SK-N-SH treated with all-trans-retinoic acid at 6 μM for 48 hours (cell line): ENCODE results near the gene PTEN.

Source experiments
- ATAC-seq: fragments of 200-7000 bp; cut with Tn5 transposase; 3 replicates; pipeline ENCODE4 v1.9.1; 2020; ENCODE audit warnings: mild to moderate bottlenecking, moderate library complexity
- BACH2 ChIP-seq: fragments of 250-450 bp; sonication (Bioruptor Pico); IDR thresholded peaks from 2 replicates; pipeline ENCODE4 v1.9.0; 2021; ENCODE audit warnings: mild to moderate bottlenecking, borderline replicate concordance
- CSDC2 ChIP-seq: fragments of 250-450 bp; sonication (Bioruptor Pico); IDR thresholded peaks from 2 replicates; pipeline ENCODE4 v1.5.0; 2020; ENCODE audit warnings: mild to moderate bottlenecking, moderate library complexity
- ESRRG ChIP-seq: fragments of 250-450 bp; sonication (Bioruptor Pico); IDR thresholded peaks from 2 replicates; pipeline ENCODE4 v1.6.1; 2021; ENCODE audit warnings: mild to moderate bottlenecking
- GLIS3 ChIP-seq: fragments of 250-450 bp; sonication (Bioruptor Pico); IDR thresholded peaks from 2 replicates; pipeline ENCODE4 v1.5.0; 2020; ENCODE audit warnings: mild to moderate bottlenecking, moderate library complexity
- ISL1 ChIP-seq: fragments of 250-450 bp; sonication (Bioruptor Pico); IDR thresholded peaks from 2 replicates; pipeline ENCODE4 v2.1.2; 2022; ENCODE audit warnings: mild to moderate bottlenecking, moderate library complexity
- POU6F1 ChIP-seq: fragments of 250-450 bp; sonication (Bioruptor Pico); IDR thresholded peaks from 2 replicates; pipeline ENCODE4 v1.8.0; 2021; ENCODE audit warnings: low read depth, mild to moderate bottlenecking, moderate library complexity, borderline replicate concordance
- PPARA ChIP-seq: fragments of 250-450 bp; sonication (Bioruptor Pico); IDR thresholded peaks from 2 replicates; pipeline ENCODE4 v1.5.0; 2020; ENCODE audit warnings: mild to moderate bottlenecking, borderline replicate concordance
- RARB ChIP-seq: fragments of 250-450 bp; sonication (Bioruptor Pico); IDR thresholded peaks from 2 replicates; pipeline ENCODE4 v1.8.0; 2021; ENCODE audit warnings: mild to moderate bottlenecking, moderate library complexity
- SNAI2 ChIP-seq: fragments of 250-450 bp; sonication (Bioruptor Pico); IDR thresholded peaks from 2 replicates; pipeline ENCODE4 v1.5.0; 2020; ENCODE audit warnings: mild to moderate bottlenecking, moderate library complexity
- TCF4 ChIP-seq: fragments of 250-450 bp; sonication (Bioruptor Pico); IDR thresholded peaks from 2 replicates; pipeline ENCODE4 v1.8.0; 2021; ENCODE audit warnings: mild to moderate bottlenecking, moderate library complexity, borderline replicate concordance
- TSHZ2 ChIP-seq: fragments of 250-450 bp; sonication (Bioruptor Pico); IDR thresholded peaks from 2 replicates; pipeline ENCODE4 v1.5.0; 2020; ENCODE audit warnings: mild to moderate bottlenecking, moderate library complexity
- ZFP3 ChIP-seq: fragments of 250-450 bp; sonication (Bioruptor Pico); IDR thresholded peaks from 2 replicates; pipeline ENCODE4 v1.5.0; 2020; ENCODE audit warnings: mild to moderate bottlenecking, moderate library complexity
- ZNF70 ChIP-seq: fragments of 450-650 bp; formaldehyde crosslinking; IDR thresholded peaks from 2 replicates; pipeline ENCODE4 v1.5.0; 2020; ENCODE audit warnings: mild to moderate bottlenecking, moderate library complexity
- ZNF8 ChIP-seq: fragments of 450-650 bp; formaldehyde crosslinking; IDR thresholded peaks from 2 replicates; pipeline ENCODE4 v1.5.0; 2020; ENCODE audit warnings: mild to moderate bottlenecking, moderate library complexity
- TF ChIP-seq, protein P1 (sequence below): fragments of 250-450 bp; sonication (Bioruptor Pico); IDR thresholded peaks from 2 replicates; pipeline ENCODE4 v1.8.0; 2020; ENCODE audit warnings: mild to moderate bottlenecking, moderate library complexity, borderline replicate concordance
- TF ChIP-seq, protein P2 (sequence below): fragments of 250-450 bp; sonication (Bioruptor Pico); IDR thresholded peaks from 2 replicates; pipeline ENCODE4 v1.5.1; 2021; ENCODE audit warnings: mild to moderate bottlenecking, moderate library complexity

Gene PTEN

DNA sequence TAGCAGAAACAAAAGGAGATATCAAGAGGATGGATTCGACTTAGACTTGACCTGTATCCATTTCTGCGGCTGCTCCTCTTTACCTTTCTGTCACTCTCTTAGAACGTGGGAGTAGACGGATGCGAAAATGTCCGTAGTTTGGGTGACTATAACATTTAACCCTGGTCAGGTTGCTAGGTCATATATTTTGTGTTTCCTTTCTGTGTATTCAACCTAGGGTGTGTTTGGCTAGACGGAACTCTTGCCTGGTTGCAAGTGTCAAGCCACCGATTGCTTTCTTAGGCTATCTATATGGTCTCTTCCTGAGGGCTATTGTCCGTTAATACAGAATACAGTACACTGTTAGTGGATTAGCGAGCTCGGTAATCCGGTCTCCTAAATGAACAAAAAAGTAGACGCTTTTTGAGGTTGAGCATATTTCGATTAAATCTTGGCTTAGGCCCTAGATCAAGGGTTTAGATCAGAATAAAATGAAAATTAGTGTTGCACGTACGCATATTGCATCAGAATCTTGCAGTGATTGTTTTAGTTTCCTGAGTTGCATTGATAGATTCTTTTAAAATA lies 1.2 kb downstream of the PTEN start:
- ATAC-seq = no peak
- TF ChIP-seq PPARA (CRISPR knock-in tag) (no peak), ZNF70 (CRISPR knock-in tag) (no peak), TCF4 (CRISPR knock-in tag) (no peak), TSHZ2 (CRISPR knock-in tag) (no peak), POU6F1 (CRISPR knock-in tag) (no peak), ZFP3 (CRISPR knock-in tag) (no peak), RARB (CRISPR knock-in tag) (no peak), ESRRG (no peak), BACH2 (no peak), CSDC2 (CRISPR knock-in tag) (no peak), GLIS3 (CRISPR knock-in tag) (no peak), ZNF8 (CRISPR knock-in tag) (no peak), ISL1 (no peak), SNAI2 (no peak)
- TF ChIP-seq, protein P1, sequence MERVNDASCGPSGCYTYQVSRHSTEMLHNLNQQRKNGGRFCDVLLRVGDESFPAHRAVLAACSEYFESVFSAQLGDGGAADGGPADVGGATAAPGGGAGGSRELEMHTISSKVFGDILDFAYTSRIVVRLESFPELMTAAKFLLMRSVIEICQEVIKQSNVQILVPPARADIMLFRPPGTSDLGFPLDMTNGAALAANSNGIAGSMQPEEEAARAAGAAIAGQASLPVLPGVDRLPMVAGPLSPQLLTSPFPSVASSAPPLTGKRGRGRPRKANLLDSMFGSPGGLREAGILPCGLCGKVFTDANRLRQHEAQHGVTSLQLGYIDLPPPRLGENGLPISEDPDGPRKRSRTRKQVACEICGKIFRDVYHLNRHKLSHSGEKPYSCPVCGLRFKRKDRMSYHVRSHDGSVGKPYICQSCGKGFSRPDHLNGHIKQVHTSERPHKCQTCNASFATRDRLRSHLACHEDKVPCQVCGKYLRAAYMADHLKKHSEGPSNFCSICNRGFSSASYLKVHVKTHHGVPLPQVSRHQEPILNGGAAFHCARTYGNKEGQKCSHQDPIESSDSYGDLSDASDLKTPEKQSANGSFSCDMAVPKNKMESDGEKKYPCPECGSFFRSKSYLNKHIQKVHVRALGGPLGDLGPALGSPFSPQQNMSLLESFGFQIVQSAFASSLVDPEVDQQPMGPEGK (CRISPR knock-in tag) = no peak
- TF ChIP-seq, protein P2, sequence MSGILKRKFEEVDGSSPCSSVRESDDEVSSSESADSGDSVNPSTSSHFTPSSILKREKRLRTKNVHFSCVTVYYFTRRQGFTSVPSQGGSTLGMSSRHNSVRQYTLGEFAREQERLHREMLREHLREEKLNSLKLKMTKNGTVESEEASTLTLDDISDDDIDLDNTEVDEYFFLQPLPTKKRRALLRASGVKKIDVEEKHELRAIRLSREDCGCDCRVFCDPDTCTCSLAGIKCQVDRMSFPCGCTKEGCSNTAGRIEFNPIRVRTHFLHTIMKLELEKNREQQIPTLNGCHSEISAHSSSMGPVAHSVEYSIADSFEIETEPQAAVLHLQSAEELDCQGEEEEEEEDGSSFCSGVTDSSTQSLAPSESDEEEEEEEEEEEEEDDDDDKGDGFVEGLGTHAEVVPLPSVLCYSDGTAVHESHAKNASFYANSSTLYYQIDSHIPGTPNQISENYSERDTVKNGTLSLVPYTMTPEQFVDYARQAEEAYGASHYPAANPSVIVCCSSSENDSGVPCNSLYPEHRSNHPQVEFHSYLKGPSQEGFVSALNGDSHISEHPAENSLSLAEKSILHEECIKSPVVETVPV (CRISPR knock-in tag) = no peak

DNA sequence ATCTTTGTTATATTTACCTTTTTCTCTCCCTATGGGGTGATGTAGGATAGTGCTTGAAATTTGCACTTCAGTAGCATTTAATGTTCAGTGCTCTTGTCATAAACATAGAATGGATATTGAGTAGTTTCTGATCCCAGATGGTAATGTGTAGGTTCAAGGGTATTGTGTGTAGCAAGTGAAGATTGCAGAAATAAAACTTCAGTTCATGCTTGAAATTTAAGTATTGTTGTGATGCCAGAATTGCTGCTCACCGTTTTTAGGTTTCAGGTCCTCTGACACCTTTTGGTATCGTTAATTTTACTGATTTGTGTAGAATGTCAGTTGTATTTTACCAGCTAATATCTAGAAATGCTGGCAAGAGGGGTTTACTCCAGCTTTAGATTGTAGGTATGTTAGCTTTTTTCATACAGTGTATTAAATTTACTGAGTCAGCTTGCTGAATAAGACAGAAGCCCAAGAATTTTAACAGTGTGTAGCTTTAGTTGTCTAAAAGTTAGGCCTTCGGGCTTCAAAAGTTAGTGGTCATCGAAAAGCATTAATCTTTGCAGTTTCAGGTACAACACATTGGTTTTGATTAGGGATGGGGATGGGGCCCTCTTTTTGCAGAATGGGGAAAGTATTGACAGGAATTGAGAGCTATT lies 1.9 kb downstream of the PTEN start:
- ATAC-seq = no peak
- TF ChIP-seq CSDC2 (CRISPR knock-in tag) = no peak
- TF ChIP-seq, protein P2 (CRISPR knock-in tag) = no peak
- TF ChIP-seq ZNF70 (CRISPR knock-in tag) = no peak

GRCh38 chr10:87866412-87866974 lies 3.1 kb downstream of the PTEN start:
- TF ChIP-seq TCF4 (CRISPR knock-in tag) (no peak), ISL1 (no peak), PPARA (CRISPR knock-in tag) (no peak), ZNF8 (CRISPR knock-in tag) (no peak)
- TF ChIP-seq, protein P2 (CRISPR knock-in tag) = no peak
- ATAC-seq = no peak
